Activated CD4-positive, CD25-positive, alpha-beta regulatory T cell treated with anti-CD3 and anti-CD28 coated beads, Interleukin-2, amount 50 U/mL, for 24 hours (primary cell): Measurements from ENCODE around the gene GAS2L2.
"Not testable (repeated sequence)": the region's sequence is repeated elsewhere in the genome, so short reads cannot be mapped to it uniquely, and the experiment has no call there.

Experiments used
- ATAC-seq, 2 donors: fragments of 150-1000 bp; cut with Tn5 transposase; one replicate each; pipeline ENCODE4 v1.10.0; 2021; ENCODE audit warnings: mild to moderate bottlenecking in 1 of 2, moderate library complexity in 1 of 2

Gene GAS2L2

GRCh38 chr17:35726127-35726952 lies 26.7 kb downstream of the GAS2L2 start:
- ATAC-seq = no peak

- ATAC-seq = no peak
Measured at GRCh38 chr17:35725802-35726126, 27.3 kb downstream of the GAS2L2 start.

GRCh38 chr17:35725058-35725457 lies 28.0 kb downstream of the GAS2L2 start:
- no peak for ATAC-seq

GRCh38 chr17:35723735-35724134 lies 29.3 kb downstream of the GAS2L2 start:
- ATAC-seq = no peak

GRCh38 chr17:35717475-35717874 lies 35.6 kb downstream of the GAS2L2 start:
- ATAC-seq = no peak

- no peak for ATAC-seq
Measured at GRCh38 chr17:35716897-35717465, 36.1 kb downstream of the GAS2L2 start.

GRCh38 chr17:35716173-35716572 lies 36.9 kb downstream of the GAS2L2 start:
- peak in 1 of 2 donors; percentile 20 for ATAC-seq

GRCh38 chr17:35715416-35715815 lies 37.6 kb downstream of the GAS2L2 start:
- no peak for ATAC-seq

GRCh38 chr17:35714988-35715387 lies 38.1 kb downstream of the GAS2L2 start:
- ATAC-seq = no peak

GRCh38 chr17:35713069-35713728 lies 39.8 kb downstream of the GAS2L2 start:
- ATAC-seq = no peak

- no peak for ATAC-seq
Measured at GRCh38 chr17:35710950-35711349, 42.1 kb downstream of the GAS2L2 start.

- no peak for ATAC-seq
Measured at GRCh38 chr17:35709874-35710273, 43.2 kb downstream of the GAS2L2 start.

- ATAC-seq = no peak
Measured at GRCh38 chr17:35708951-35709350, 44.1 kb downstream of the GAS2L2 start.

- peak; percentile 73 to 91 for ATAC-seq
Measured at GRCh38 chr17:35708149-35708548, 44.9 kb downstream of the GAS2L2 start.

- no peak for ATAC-seq
Measured at GRCh38 chr17:35705705-35706104, 47.3 kb downstream of the GAS2L2 start.

GRCh38 chr17:35705230-35705629 lies 47.8 kb downstream of the GAS2L2 start:
- ATAC-seq = no peak

GRCh38 chr17:35703308-35703707 lies 49.7 kb downstream of the GAS2L2 start:
- not testable (repeated sequence) for ATAC-seq

- ATAC-seq = no peak
Measured at GRCh38 chr17:35701491-35701890, 51.5 kb downstream of the GAS2L2 start.

GRCh38 chr17:35700150-35700549 lies 52.9 kb downstream of the GAS2L2 start:
- ATAC-seq = no peak

GRCh38 chr17:35698800-35699199 lies 54.2 kb downstream of the GAS2L2 start:
- no peak for ATAC-seq

GRCh38 chr17:35695613-35696012 lies 57.4 kb downstream of the GAS2L2 start:
- no peak for ATAC-seq

- no peak for ATAC-seq
Measured at GRCh38 chr17:35694906-35695305, 58.1 kb downstream of the GAS2L2 start.
